Body of pancreas (tissue), 4 donors: Measurements from ENCODE around the gene FBXL17.

ENCODE experiments used
- POLR2A ChIP-seq, 3 donors: fragments of 450-650 bp; IDR thresholded peaks; one replicate each; pipeline ENCODE4 v1.6.1; 2016; ENCODE audit warnings: antibody characterized with exemption in 3 of 3, mild to moderate bottlenecking in 2 of 3
- TF ChIP-seq, protein P1 (sequence below), 7 experiments: fragments of 450-650 bp in 4 of 7; fragments of 200-600 bp in 3 of 7; sonication (generic) in 3 of 7; IDR thresholded peaks; one replicate each; pipeline ENCODE4 v1.5.1; 2016 to 2019; ENCODE audit warnings: antibody characterized with exemption in 7 of 7

DNA sequence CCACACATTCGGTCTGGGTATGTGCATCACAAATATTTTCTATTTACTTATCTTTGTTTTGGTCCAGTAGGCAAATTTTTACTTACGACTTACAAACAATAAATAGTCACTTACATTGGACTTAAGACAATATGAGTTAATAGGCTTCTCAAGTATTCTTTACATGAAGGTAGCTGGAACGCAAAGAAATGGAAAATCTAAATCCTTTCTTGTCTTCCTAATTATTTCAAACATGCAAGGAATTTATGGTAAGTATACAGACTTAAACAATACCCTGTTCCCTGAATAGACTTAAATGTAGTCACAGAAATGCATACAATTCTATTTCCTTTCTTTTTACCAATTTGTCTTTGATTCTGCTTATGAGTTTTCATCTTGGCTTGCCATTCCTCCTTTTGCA is 448.6 kb downstream of the FBXL17 start:
- TF ChIP-seq, protein P1, sequence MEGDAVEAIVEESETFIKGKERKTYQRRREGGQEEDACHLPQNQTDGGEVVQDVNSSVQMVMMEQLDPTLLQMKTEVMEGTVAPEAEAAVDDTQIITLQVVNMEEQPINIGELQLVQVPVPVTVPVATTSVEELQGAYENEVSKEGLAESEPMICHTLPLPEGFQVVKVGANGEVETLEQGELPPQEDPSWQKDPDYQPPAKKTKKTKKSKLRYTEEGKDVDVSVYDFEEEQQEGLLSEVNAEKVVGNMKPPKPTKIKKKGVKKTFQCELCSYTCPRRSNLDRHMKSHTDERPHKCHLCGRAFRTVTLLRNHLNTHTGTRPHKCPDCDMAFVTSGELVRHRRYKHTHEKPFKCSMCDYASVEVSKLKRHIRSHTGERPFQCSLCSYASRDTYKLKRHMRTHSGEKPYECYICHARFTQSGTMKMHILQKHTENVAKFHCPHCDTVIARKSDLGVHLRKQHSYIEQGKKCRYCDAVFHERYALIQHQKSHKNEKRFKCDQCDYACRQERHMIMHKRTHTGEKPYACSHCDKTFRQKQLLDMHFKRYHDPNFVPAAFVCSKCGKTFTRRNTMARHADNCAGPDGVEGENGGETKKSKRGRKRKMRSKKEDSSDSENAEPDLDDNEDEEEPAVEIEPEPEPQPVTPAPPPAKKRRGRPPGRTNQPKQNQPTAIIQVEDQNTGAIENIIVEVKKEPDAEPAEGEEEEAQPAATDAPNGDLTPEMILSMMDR (IDR thresholded peaks at IDR 0.05), result no peak
- TF ChIP-seq POLR2A (IDR thresholded peaks at IDR 0.05), result no peak
